Right cardiac atrium (tissue), 5 donors: Measurements from ENCODE around the gene RTBDN. TPM values are rescaled to one million over a fixed set of nuclear protein-coding genes. Genes with fewer than 3 reads are reported as not detected.
A peak's percentile ranks its signal among the peaks of the same experiment; 100 is the strongest.
"Not testable (repeated sequence)": the region's sequence is repeated elsewhere in the genome, so short reads cannot be mapped to it uniquely, and the experiment has no call there.

Experiments
- ATAC-seq, 2 donors: fragments of 200-7000 bp; cut with Tn5 transposase; one replicate each; pipeline versions ENCODE4 v1.8.0 to v1.9.1; 2020; ENCODE audit warnings: moderate library complexity in 2 of 2, mild to moderate bottlenecking in 1 of 2
- DNase-seq, 3 donors: peaks; one replicate each; pipeline ENCODE4 v3.0.0-alpha.2; 2020
- H3K27ac ChIP-seq: one replicate; pipeline ENCODE4 v1.5.1; 2013; ENCODE audit warnings: mild to moderate bottlenecking, low read length, control low read depth, moderate library complexity
- H3K27me3 ChIP-seq: one replicate; pipeline ENCODE4 v1.6.1; 2013; ENCODE audit not compliant: control insufficient read depth, insufficient read depth
- H3K4me1 ChIP-seq: one replicate; pipeline ENCODE4 v1.6.1; 2013; ENCODE audit warnings: low read length; ENCODE audit not compliant: control insufficient read depth, insufficient read depth
- H3K4me3 ChIP-seq: one replicate; pipeline ENCODE4 v1.5.1; 2013; ENCODE audit warnings: low read length, control low read depth
- H3K9me3 ChIP-seq: one replicate; pipeline ENCODE4 v1.6.1; 2013; ENCODE audit warnings: low read length; ENCODE audit not compliant: control insufficient read depth
- WGBS: extraction: QIAGEN DNeasy Blood & Tissue Kit; methylation state at CpG from one replicate; pipeline ENCODE4 v1.1.7; 2013; 5-methylcytosine and 5-hydroxymethylcytosine counted together
- intact Hi-C, 4 donors: fragments of 100-400 bp; cut with DNase I; formaldehyde crosslinking; loops; one replicate each; pipeline versions ENCODE4 v1.11.0 to v1.14.0; 2022 to 2023
- polyA plus RNA-seq: library from polyadenylated mRNA; stranded (reverse); fragments of 200-250 nt; gene quantifications from one replicate; pipeline ENCODE4 v1.2.3, GENCODE V29; 2013
- total RNA-seq, 4 donors: library from RNA; stranded (reverse); fragmentation: NEBNext Ultra II Directional; extraction: Animal tissue kit (Norgen Biotek cat#: 25700); gene quantifications; one replicate each; pipeline ENCODE4 v1.2.1, GENCODE V29; 2021
- donor health status: healthy with polysubstance abuse.
- donor health status: DM: no; HTN: yes; CAD: no.
- donor health status: DM: no; HTN: no; CAD: no.
- donor health status: DM: no; HTN: yes; CAD: no; lungs with severe emphysema.
- donor health status: DM: yes; HTN: yes; CAD: no.

RTBDN gene
- total and polyA plus RNA-seq, 5 donors, result not detected

- intact Hi-C loops, result loop anchor here in 3 of 4 donors (5.0 kb wide), 1 partner anchor 37 kb away; no protein-coding TSS in a partner anchor
- ATAC-seq, result no peak
- Histone ChIP-seq H3K27me3 (no peaks in the 10 kb centered on the region), H3K4me1 (peaks cover 9% of the 10 kb centered on the region), H3K27ac (no peak overlapping the region), H3K4me3 (no peak overlapping the region), H3K9me3 (no peaks in the 10 kb centered on the region)
- WGBS, result 94% methylated on average over 26 of the region's 26 CpGs
- DNase-seq, result no peak
These were observed 30.3 kb downstream of the RTBDN start for GRCh38 chr19:12804051-12804450.

DNA sequence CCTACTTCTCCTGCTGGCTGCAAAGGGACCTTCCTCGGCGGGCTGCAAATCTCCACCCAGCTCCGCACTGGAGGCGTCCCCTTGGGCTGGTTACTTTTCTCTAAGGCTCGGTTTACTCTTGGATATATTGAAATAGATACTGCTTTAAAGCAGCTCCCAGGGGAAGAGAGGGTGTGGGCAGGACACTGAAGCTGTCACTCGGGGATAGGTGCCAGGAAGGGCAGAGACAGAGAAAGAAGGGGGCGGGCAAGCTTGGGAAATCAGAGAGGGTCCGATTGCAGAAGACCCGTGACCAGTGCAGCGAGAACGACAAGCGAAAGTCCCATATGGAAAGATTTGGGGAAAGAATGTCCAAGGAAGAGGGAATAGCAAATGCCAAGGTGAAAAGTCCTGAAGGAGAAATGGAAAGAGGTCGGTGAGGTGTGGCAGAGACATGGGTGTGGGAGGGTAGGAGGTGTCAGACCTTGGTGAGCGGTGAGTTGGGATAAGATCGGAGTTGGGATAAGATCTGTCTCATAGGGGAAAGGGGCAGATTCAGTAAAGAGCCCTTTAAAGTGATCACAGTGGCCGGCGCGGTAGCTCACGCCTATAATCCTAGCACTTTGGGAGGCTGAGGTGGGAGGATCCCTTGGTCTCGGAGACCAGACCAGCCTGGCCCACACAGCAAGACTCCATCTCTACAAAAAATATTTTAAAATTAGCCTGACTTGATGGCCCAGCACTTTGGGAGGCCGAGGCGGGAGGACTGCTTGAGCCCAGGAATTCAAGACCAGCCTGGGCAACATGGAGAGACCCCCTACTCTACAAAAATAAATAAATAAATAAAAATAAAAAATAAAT lies 31.9 kb downstream of the RTBDN start:
- no peaks in the 10 kb centered on the region for H3K27me3 ChIP-seq
- WGBS, result 40% methylated on average over 22 of the region's 22 CpGs
- ATAC-seq (peak in 1 of 2 donors; percentile 2), DNase-seq (peak in 1 of 3 donors; percentile 65)
- peaks cover 9% of the 10 kb centered on the region for H3K4me1 ChIP-seq
- intact Hi-C loops, result loop anchor here in 3 of 4 donors (5.0 kb wide), 1 partner anchor 35 kb away; no protein-coding TSS in a partner anchor
- peak overlapping the region; percentile 0 for H3K27ac ChIP-seq
- no peaks in the 10 kb centered on the region for H3K9me3 ChIP-seq
- peak overlapping the region; percentile 69 for H3K4me3 ChIP-seq

DNA sequence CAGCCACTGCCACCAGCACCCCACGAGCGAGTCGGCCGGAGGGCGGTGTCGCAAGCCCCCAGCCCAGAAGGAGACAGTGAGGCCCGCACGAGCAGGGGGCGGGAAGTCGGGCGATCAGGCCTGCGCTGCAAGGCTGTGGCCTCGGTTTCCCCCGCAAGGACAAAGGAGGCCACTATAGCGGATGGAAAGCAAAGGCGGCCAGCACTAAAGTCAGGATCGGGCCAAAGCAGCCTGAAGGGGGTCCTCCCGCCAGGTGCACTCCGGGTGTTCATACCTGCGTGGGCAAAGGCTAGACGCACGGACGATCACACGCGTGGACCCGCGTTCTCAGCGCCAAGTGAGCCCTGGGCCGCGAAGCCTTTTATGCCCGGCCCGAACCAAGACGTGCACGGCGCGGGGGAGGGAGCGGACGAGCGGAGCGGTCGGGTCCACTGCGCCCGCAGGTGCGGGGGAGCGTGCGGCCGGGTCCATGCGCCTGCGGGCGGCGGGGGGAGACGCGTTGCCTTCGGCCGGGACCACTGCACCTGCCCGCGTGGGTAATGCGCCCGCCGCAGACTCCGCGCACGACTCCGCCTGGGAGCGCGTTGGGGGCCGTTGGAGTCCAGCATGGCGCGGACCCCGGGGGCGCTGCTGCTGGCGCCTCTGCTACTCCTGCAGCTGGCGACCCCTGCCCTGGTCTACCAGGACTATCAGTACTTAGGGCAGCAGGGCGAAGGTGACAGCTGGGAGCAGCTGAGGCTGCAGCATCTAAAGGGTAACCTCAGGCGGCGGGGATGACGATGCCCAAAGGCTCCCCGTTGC lies 32.7 kb downstream of the RTBDN start, which contains the start of the genes PRDX2 and THSD8:
Gene PRDX2 (minus strand): TSS at position 335 of the 801 bp plus-strand sequence. CDS start 539 bp downstream, outside the sequence.
Gene THSD8 (plus strand): TSS at position 604 of the 801 bp plus-strand sequence. CDS start 3 bp downstream, at position 607.
- under 1% methylated on average over 78 of the region's 78 CpGs for WGBS
- intact Hi-C loops, result loop anchor here in 3 of 4 donors (5.0 kb wide), 1 partner anchor 34 kb away; no protein-coding TSS in a partner anchor
- peak; percentile 81 to 93 (median 93) for DNase-seq

GRCh38 chr19:12800923-12801465 lies 33.4 kb downstream of the RTBDN start:
- peak; percentile 37 to 41 for ATAC-seq
- peak in 2 of 3 donors; percentile 64 to 74 for DNase-seq
- intact Hi-C loops, result loop anchor here in 3 of 4 donors (5.0 kb wide), 1 partner anchor 34 kb away; no protein-coding TSS in a partner anchor
- peak overlapping the region; percentile 67 for H3K27ac ChIP-seq
- H3K4me3 ChIP-seq, result peak overlapping the region; percentile 69
- no peaks in the 10 kb centered on the region for H3K27me3 ChIP-seq
- H3K9me3 ChIP-seq, result no peaks in the 10 kb centered on the region
- WGBS, result 9% methylated on average over 38 of the region's 38 CpGs
- H3K4me1 ChIP-seq, result peaks cover 5% of the 10 kb centered on the region

More for the DNA sequence above, 32.7 kb downstream of the RTBDN start, which contains the start of the genes PRDX2 and THSD8:
- H3K27me3 ChIP-seq, result no peaks in the 10 kb centered on the region
- peaks cover 5% of the 10 kb centered on the region for H3K4me1 ChIP-seq
- H3K9me3 ChIP-seq, result no peaks in the 10 kb centered on the region
- ATAC-seq, result peak; percentile 85 to 89
- peak within 1 kb of the TSS; percentile 67 for H3K27ac ChIP-seq
- H3K4me3 ChIP-seq, result peak within 1 kb of the TSS; percentile 69

- DNase-seq (no peak), ATAC-seq (no peak)
- H3K4me3 ChIP-seq, result no peak overlapping the region
- no peaks in the 10 kb centered on the region for H3K9me3 ChIP-seq
- no peaks in the 10 kb centered on the region for H3K27me3 ChIP-seq
- H3K27ac ChIP-seq, result no peak overlapping the region
- intact Hi-C loops, result loop anchor here in 3 of 4 donors (5.0 kb wide), 1 partner anchor 33 kb away; no protein-coding TSS in a partner anchor
- H3K4me1 ChIP-seq, result peaks cover 5% of the 10 kb centered on the region
- 79% methylated on average over 1 of the region's 1 CpG for WGBS
These were observed 34.0 kb downstream of the RTBDN start for GRCh38 chr19:12800466-12800770.

GRCh38 chr19:12799742-12800465 lies 34.5 kb downstream of the RTBDN start:
- H3K9me3 ChIP-seq, result no peaks in the 10 kb centered on the region
- intact Hi-C loops, result loop anchor here in 3 of 4 donors (5.0 kb wide), 1 partner anchor 33 kb away; no protein-coding TSS in a partner anchor
- ATAC-seq (no peak), DNase-seq (peak in 1 of 3 donors; percentile 40)
- 86% methylated on average over 18 of the region's 18 CpGs for WGBS
- H3K4me3 ChIP-seq, result no peak overlapping the region
- H3K4me1 ChIP-seq, result peaks cover 5% of the 10 kb centered on the region
- no peak overlapping the region for H3K27ac ChIP-seq
- H3K27me3 ChIP-seq, result no peaks in the 10 kb centered on the region

DNA sequence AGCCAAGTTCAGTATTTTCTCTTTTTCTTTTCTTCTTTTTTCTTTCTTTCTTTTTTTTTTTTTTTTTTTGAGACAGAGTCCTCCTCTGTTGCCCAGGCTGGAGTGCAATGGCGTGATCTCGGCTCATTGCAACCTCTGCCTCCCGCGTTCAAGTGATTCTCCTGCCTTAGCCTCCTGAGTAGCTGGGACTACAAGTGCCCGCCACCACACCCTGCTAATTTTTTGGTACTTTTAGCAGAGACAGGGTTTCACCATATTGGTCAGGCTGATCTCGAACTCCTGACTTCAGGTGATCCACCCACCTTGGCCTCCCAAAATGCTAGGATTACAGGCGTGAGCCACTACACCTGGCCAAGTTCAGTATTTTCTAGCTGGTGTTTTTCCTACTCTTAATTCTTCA lies 36.8 kb downstream of the RTBDN start:
- DNase-seq, H3K27me3 ChIP-seq, H3K4me1 ChIP-seq, ATAC-seq, H3K9me3 ChIP-seq, H3K27ac ChIP-seq, H3K4me3 ChIP-seq: not testable (repeated sequence)
- 95% methylated on average over 7 of the region's 7 CpGs for WGBS
- intact Hi-C loops, result loop anchor here in 1 of 4 donors (2.0 kb wide), 1 partner anchor 21 kb away; no protein-coding TSS in a partner anchor

- Histone ChIP-seq H3K9me3 (no peaks in the 10 kb centered on the region), H3K4me3 (no peak overlapping the region), H3K4me1 (peaks cover 5% of the 10 kb centered on the region), H3K27me3 (no peaks in the 10 kb centered on the region), H3K27ac (no peak overlapping the region)
- no peak for ATAC-seq
- WGBS, result 94% methylated on average over 6 of the region's 6 CpGs
- peak in 1 of 3 donors; percentile 7 for DNase-seq
- intact Hi-C loops, result loop anchor here in 1 of 4 donors (2.0 kb wide), 1 partner anchor 20 kb away; no protein-coding TSS in a partner anchor
These were observed 37.2 kb downstream of the RTBDN start for GRCh38 chr19:12797141-12797587.

GRCh38 chr19:12796146-12797071 lies 38.0 kb downstream of the RTBDN start:
- DNase-seq, result peak; percentile 79 to 85 (median 82)
- intact Hi-C loops, result loop anchor here in 1 of 4 donors (2.0 kb wide), 1 partner anchor 20 kb away; no protein-coding TSS in a partner anchor
- ATAC-seq, result peak; percentile 10
- no peaks in the 10 kb centered on the region for H3K27me3 ChIP-seq
- no peaks in the 10 kb centered on the region for H3K9me3 ChIP-seq
- H3K4me3 ChIP-seq, result no peak overlapping the region
- 10% methylated on average over 18 of the region's 18 CpGs for WGBS
- H3K4me1 ChIP-seq, result peaks cover 5% of the 10 kb centered on the region
- H3K27ac ChIP-seq, result peak overlapping the region; percentile 13
